IMR-90 (cell line): ENCODE measurements around the gene R3HDM4. TPM values are rescaled to one million over a fixed set of nuclear protein-coding genes. Genes with fewer than 3 reads are reported as not detected.

Source experiments
- ATAC-seq: fragments of 200-7000 bp; cut with Tn5 transposase; 2 replicates; pipeline ENCODE4 v1.9.1; 2020; ENCODE audit warnings: low read depth, mild to moderate bottlenecking, moderate library complexity
- BruUV-seq: library from RNA; stranded (reverse); fragments of 400-500 nt; replicated peaks from 2 replicates; lab custom pipeline; 2021; lab: Mats Ljungman, UMichigan
- CTCF ChIA-PET: fragments of 300-600 bp; formaldehyde crosslinking; extraction: SDS; loops from one replicate; lab custom pipeline; 2021; ENCODE audit warnings: antibody characterized with exemption; lab: Yijun Ruan, JAX
- POLR2A ChIA-PET: fragments of 300-600 bp; sonication (Branson Sonifier 250); formaldehyde crosslinking; loops from one replicate; lab custom pipeline; 2022; ENCODE audit warnings: antibody characterized with exemption; ENCODE audit not compliant: unreplicated experiment; lab: Charles Lee
- DNase-seq: peaks from one replicate; pipeline ENCODE4 v3.0.0; 2013
- H2AFZ ChIP-seq: replicated peaks from 2 replicates; pipeline ENCODE3; 2013; ENCODE audit warnings: low read length, mild to moderate bottlenecking; ENCODE audit not compliant: poor library complexity
- H2AK5ac ChIP-seq: 2 replicates; pipeline ENCODE4 v1.6.1; 2013; ENCODE audit warnings: low read depth, low read length, inconsistent platforms
- H2AK9ac ChIP-seq: replicated peaks from 2 replicates; pipeline ENCODE3; 2013; ENCODE audit warnings: mild to moderate bottlenecking, low read depth, low read length, moderate library complexity; ENCODE audit not compliant: poor library complexity
- H2BK120ac ChIP-seq: 2 replicates; pipeline ENCODE4 v1.6.1; 2013; ENCODE audit warnings: low read depth, low read length, inconsistent platforms
- H2BK15ac ChIP-seq: 3 replicates; pipeline ENCODE4 v1.6.1; 2013; ENCODE audit warnings: low read depth, low read length, inconsistent platforms
- H2BK20ac ChIP-seq: 2 replicates; pipeline ENCODE4 v1.6.1; 2013; ENCODE audit warnings: low read depth, mild to moderate bottlenecking, inconsistent platforms, low read length, moderate library complexity
- H2BK5ac ChIP-seq: 2 replicates; pipeline ENCODE4 v1.6.1; 2013; ENCODE audit warnings: mild to moderate bottlenecking, low read depth, low read length, inconsistent platforms; ENCODE audit not compliant: poor library complexity, severe bottlenecking
- H3K14ac ChIP-seq: replicated peaks from 2 replicates; pipeline ENCODE4 v1.6.1; 2013; ENCODE audit warnings: low read depth, low read length, inconsistent platforms
- H3K18ac ChIP-seq: 2 replicates; pipeline ENCODE4 v1.6.1; 2013; ENCODE audit warnings: low read depth, low read length, control low read depth
- H3K23ac ChIP-seq: 2 replicates; pipeline ENCODE4 v1.6.1; 2013; ENCODE audit warnings: low read depth, low read length, inconsistent platforms
- H3K27ac ChIP-seq: 2 replicates; pipeline ENCODE4 v1.5.1; 2013; ENCODE audit warnings: mild to moderate bottlenecking, control low read depth, low read length; ENCODE audit not compliant: insufficient read depth
- H3K27me3 ChIP-seq: 2 replicates; pipeline ENCODE4 v1.6.1; 2013; ENCODE audit warnings: low read length; ENCODE audit not compliant: control insufficient read depth, insufficient read depth
- H3K36me3 ChIP-seq: 2 replicates; pipeline ENCODE4 v1.6.1; 2013; ENCODE audit warnings: low read length, mixed read lengths; ENCODE audit not compliant: control insufficient read depth, insufficient read depth
- H3K4ac ChIP-seq: 2 replicates; pipeline ENCODE4 v1.6.1; 2013; ENCODE audit warnings: low read depth, low read length, inconsistent platforms
- H3K4me1 ChIP-seq: 2 replicates; pipeline ENCODE4 v1.6.1; 2013; ENCODE audit warnings: low read length, mixed read lengths; ENCODE audit not compliant: control insufficient read depth, insufficient read depth
- H3K4me2 ChIP-seq: 2 replicates; pipeline ENCODE4 v1.6.1; 2013; ENCODE audit warnings: low read depth, mild to moderate bottlenecking, control low read depth, low read length, moderate library complexity
- H3K4me3 ChIP-seq: 2 replicates; pipeline ENCODE4 v1.5.1; 2013; ENCODE audit warnings: low read depth, mild to moderate bottlenecking, control low read depth, low read length, moderate library complexity; ENCODE audit not compliant: insufficient read depth
- H3K56ac ChIP-seq: 2 replicates; pipeline ENCODE4 v1.6.1; 2013; ENCODE audit warnings: low read length, inconsistent platforms; ENCODE audit not compliant: insufficient read depth; ENCODE audit errors: extremely low read depth
- H3K79me1 ChIP-seq, 2 experiments: 2 replicates each; pipeline ENCODE4 v1.6.1; 2013; ENCODE audit warnings: low read length in 2 of 2, inconsistent platforms in 1 of 2, low read depth in 1 of 2
- H3K9ac ChIP-seq: 2 replicates; pipeline ENCODE4 v1.6.1; 2013; ENCODE audit warnings: low read depth, low read length, control low read depth
- H3K9me1 ChIP-seq: 2 replicates; pipeline ENCODE4 v1.6.1; 2013; ENCODE audit warnings: low read length, inconsistent platforms; ENCODE audit not compliant: insufficient read depth
- H3K9me3 ChIP-seq: 2 replicates; pipeline ENCODE4 v1.6.1; 2013; ENCODE audit warnings: low read length; ENCODE audit not compliant: control insufficient read depth, insufficient read depth
- H4K20me1 ChIP-seq: 2 replicates; pipeline ENCODE4 v1.6.1; 2013; ENCODE audit warnings: low read length, inconsistent platforms; ENCODE audit not compliant: insufficient read depth
- H4K5ac ChIP-seq: 2 replicates; pipeline ENCODE4 v1.6.1; 2013; ENCODE audit warnings: mild to moderate bottlenecking, low read depth, low read length, control low read depth
- H4K8ac ChIP-seq, 2 experiments: 2 replicates each; pipeline ENCODE4 v1.6.1; 2013; ENCODE audit warnings: low read depth in 2 of 2, low read length in 2 of 2, control low read depth in 1 of 2, inconsistent platforms in 1 of 2
- H4K91ac ChIP-seq: 2 replicates; pipeline ENCODE4 v1.6.1; 2013; ENCODE audit warnings: low read depth, low read length, inconsistent platforms; ENCODE audit not compliant: insufficient read depth
- CHD1 ChIP-seq: IDR thresholded peaks from 2 replicates; pipeline ENCODE4 v1.6.1; 2012; ENCODE audit warnings: low read depth, low read length, improper control_type of control experiment
- MXI1 ChIP-seq: IDR thresholded peaks from 2 replicates; pipeline ENCODE4 v1.6.1; 2012; ENCODE audit warnings: low read depth, mild to moderate bottlenecking, low read length, moderate library complexity, borderline replicate concordance
- POLR2A ChIP-seq: IDR thresholded peaks from 2 replicates; pipeline ENCODE4 v1.6.1; 2012; ENCODE audit warnings: mild to moderate bottlenecking, low read depth, low read length
- WGBS, 2 experiments: methylation state at CpG; one replicate each; pipeline versions ENCODE4 v1.1.5 to v1.1.7; 2013; ENCODE audit warnings: missing lambda C conversion rate in 2 of 2; ENCODE audit not compliant: insufficient read length in 1 of 2; ENCODE audit errors: extremely low coverage in 2 of 2; 5-methylcytosine and 5-hydroxymethylcytosine counted together
- dilution Hi-C: fragments of 300-500 bp; cut with HindIII; formaldehyde crosslinking; loops from one replicate; pipeline ENCODE4 v1.14.3; 2018; ENCODE audit warnings: low sequenced_read_pairs; ENCODE audit not compliant: unreplicated experiment
- in situ Hi-C: fragments of 300-500 bp; cut with MboI; formaldehyde crosslinking; loops from 3 replicates; pipeline ENCODE4 v1.14.3; 2019; ENCODE audit warnings: low sequenced_read_pairs, inconsistent platforms, mixed read lengths
- intact Hi-C: fragments of 100-400 bp; cut with micrococcal nuclease; formaldehyde crosslinking; loops from 2 replicates; pipeline ENCODE4 v1.10.0; 2022
- polyA plus RNA-seq, 3 experiments: library from polyadenylated mRNA; depleted of rRNA; stranded (reverse); fragments of >200 nt; gene quantifications; 2 replicates each; pipeline ENCODE4 v1.2.3, GENCODE V29; 2012; ENCODE audit warnings: low replicate concordance in 1 of 3
- total RNA-seq: library from RNA; depleted of rRNA; stranded (reverse); fragments of >200 nt; gene quantifications from 2 replicates; pipeline ENCODE4 v1.2.3, GENCODE V29; 2012

R3HDM4 gene
- total and polyA plus RNA-seq, 2 of the 4 experiments (the other 2 are of a cell fraction): 9.0 to 51.5 TPM

DNA sequence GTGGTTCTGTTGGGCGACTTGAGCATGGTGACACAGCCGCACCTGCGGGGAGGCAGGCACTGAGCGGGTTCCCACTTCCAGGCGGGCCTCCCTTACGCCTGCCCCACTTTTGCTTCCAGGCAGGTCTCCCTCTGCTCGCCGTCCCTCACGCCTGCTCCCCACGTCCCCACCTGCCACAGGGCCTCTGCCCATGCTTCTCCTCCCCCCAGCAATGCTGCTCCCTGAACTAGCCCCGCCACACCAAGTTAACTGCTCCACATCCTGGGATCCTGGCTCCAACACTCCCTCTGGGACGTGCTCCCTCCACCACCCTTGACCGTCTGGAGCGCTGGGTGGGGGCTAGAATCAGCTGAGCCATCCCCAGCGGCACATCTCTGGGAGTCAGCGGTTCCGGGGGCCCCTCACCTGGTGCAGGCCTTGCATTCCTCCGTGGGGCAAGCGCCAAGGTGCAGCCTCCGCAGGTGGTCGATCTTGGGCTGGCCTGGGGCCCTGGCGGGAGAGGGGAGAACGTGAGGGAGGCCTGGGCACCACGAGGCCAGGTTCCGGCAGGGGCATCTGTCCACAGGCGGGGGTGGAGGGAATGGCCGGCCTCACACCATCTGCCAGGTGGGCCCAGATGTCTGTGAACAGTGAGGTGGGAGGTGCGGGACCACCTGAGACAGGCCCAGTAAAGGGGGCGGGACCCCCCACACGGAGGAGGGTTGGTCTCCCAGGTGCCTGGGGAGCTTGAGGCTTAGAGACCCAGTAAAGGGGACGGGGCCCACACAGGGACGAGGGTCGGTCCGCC lies 44.4 kb downstream of the R3HDM4 start (continued):
- no peak for TF ChIP-seq CHD1
- TF ChIP-seq MXI1: no peak

DNA sequence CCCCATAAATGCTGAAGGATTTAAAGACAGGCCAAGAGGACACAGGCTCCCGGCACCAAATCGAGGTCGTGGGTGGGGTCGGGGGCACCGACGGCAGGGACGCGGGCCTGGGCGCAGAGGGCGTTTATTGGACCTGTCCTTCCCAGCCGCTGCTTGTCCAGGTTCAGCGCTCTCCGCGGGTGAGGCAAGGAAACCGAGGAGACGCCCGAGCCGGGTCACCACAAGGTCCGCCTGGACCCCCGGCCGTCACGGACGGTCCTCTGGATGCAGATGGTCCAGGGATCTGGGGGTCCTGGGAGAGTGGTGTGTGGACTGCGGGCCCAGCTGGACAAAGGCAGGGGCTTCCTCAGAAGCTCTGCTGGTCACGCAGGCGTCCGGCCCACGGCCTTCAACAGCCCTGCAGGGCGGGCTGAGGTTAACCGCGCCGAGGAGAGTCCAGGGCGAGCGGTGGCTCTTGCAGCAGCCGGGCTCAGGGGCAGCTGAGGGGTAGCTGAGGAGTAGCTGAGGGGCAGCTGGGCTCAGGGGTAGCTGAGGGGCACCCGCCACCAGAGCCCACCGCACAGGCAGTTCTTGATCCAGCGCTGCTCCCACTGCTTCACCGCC lies 45.1 kb downstream of the R3HDM4 start:
- dilution Hi-C loops (no loop called here), intact Hi-C loops (loop anchor here (5.0 to 10.0 kb wide), 3 partner anchors 44 to 203 kb away; partner anchors contain the start of genes R3HDM4, RNF126 and WDR18)
- 97% methylated on average over 12 of the region's 39 CpGs; no CpG with 5 or more reads in 1 of the 2 experiments for WGBS, 2 experiments

More for the DNA sequence above, 45.1 kb downstream of the R3HDM4 start:
- Histone ChIP-seq H3K4me3 (no peak overlapping the region), H3K4ac (no peak overlapping the region), H3K56ac (no peak overlapping the region), H3K27ac (no peak overlapping the region), H3K9me1 (no peaks in the 10 kb centered on the region; the same call in 1 of the 2 replicates), H3K27me3 (no peaks in the 10 kb centered on the region), H2AK5ac (peak overlapping the region; percentile 98), H4K5ac (no peak overlapping the region), H3K79me1 (peaks cover 7 to 22% of the 10 kb centered on the region in 2 experiments; a peak in 2 of 4 replicates), H2BK120ac (no peak overlapping the region), H3K18ac (no peak overlapping the region), H3K4me2 (no peak overlapping the region), H2AK9ac (peak overlapping the region; percentile 72), H4K8ac (no peak overlapping the region), H2BK15ac (no peak overlapping the region), H3K9ac (no peak overlapping the region), H3K9me3 (no peaks in the 10 kb centered on the region), H3K14ac (no peak overlapping the region), H3K23ac (no peak overlapping the region), H3K4me1 (peaks cover 22% of the 10 kb centered on the region), H3K36me3 (peaks cover 16% of the 10 kb centered on the region), H2BK20ac (no peak overlapping the region), H4K20me1 (peaks cover 16% of the 10 kb centered on the region), H2AFZ (no peak overlapping the region), H4K91ac (no peak overlapping the region), H2BK5ac (no peak overlapping the region)
- BruUV-seq: no TSS peak
- TF ChIP-seq POLR2A (no peak), CHD1 (no peak)
- ChIA-PET CTCF (no interaction called here), POLR2A (no interaction called here)
- in situ Hi-C loops: no loop called here
- no peak for DNase-seq
- no peak for ATAC-seq
